ENCODE data around the gene ASB6. TPM values are rescaled to one million over a fixed set of nuclear protein-coding genes. Genes with fewer than 3 reads are reported as not detected.

ASB6 gene
- total RNA-seq, 4 donors from 2014 or later: 14.9 to 25.5 (median 22.4) TPM

- no peak for TF ChIP-seq EP300 (IDR thresholded peaks at IDR 0.05)
- TF ChIP-seq POLR2A (IDR thresholded peaks at IDR 0.05): no peak
- TF ChIP-seq CTCF (IDR thresholded peaks at IDR 0.05): peak; percentile 63 to 73 (median 66)
- Histone ChIP-seq H3K4me1 (peaks cover 0 to 61% (median 33%) of the 10 kb centered on the region in 4 donors), H3K27me3 (peaks cover 0 to 4% of the 10 kb centered on the region in 2 donors), H3K4me3 (no peak overlapping the region), H3K36me3 (no peaks in the 10 kb centered on the region), H3K27ac (peak overlapping the region in 1 of 4 donors; percentile 6), H3K9me3 (no peaks in the 10 kb centered on the region)
- DNase-seq (ENCODE audit: low spot score in 2 of 2): peak; percentile 46 to 68
- 44 to 45% methylated on average over 12 of the region's 12 CpGs for WGBS, 2 donors
These were observed 17.7 kb downstream of the ASB6 start for GRCh38 chr9:129624168-129624759.

- TF ChIP-seq CTCF (IDR thresholded peaks at IDR 0.05) (no peak), EP300 (IDR thresholded peaks at IDR 0.05) (no peak), POLR2A (IDR thresholded peaks at IDR 0.05) (no peak)
- Histone ChIP-seq H3K9me3 (no peaks in the 10 kb centered on the region), H3K27ac (no peak overlapping the region), H3K36me3 (no peaks in the 10 kb centered on the region), H3K27me3 (peaks cover 0 to 4% of the 10 kb centered on the region in 2 donors), H3K4me3 (no peak overlapping the region), H3K4me1 (peaks cover 0 to 51% (median 29%) of the 10 kb centered on the region in 4 donors)
- 41 to 43% methylated on average over 6 of the region's 6 CpGs for WGBS, 2 donors
- DNase-seq (ENCODE audit: low spot score in 2 of 2): no peak
These were observed 18.6 kb downstream of the ASB6 start for GRCh38 chr9:129623331-129623730.

- WGBS, 2 donors: 24 to 29% methylated on average over 15 to 21 of the region's 21 CpGs
- Histone ChIP-seq H3K4me3 (peak within 1 kb of the TSS; percentile 32 to 69 (median 44)), H3K27ac (peak within 1 kb of the TSS; percentile 9 to 90 (median 78)), H3K9me3 (no peaks in the 10 kb centered on the region), H3K36me3 (no peaks in the 10 kb centered on the region), H3K27me3 (peaks cover 0 to 4% of the 10 kb centered on the region in 2 donors), H3K4me1 (peaks cover 0 to 34% (median 13%) of the 10 kb centered on the region in 4 donors)
- no peak for TF ChIP-seq POLR2A (IDR thresholded peaks at IDR 0.05)
- no peak for TF ChIP-seq EP300 (IDR thresholded peaks at IDR 0.05)
- TF ChIP-seq CTCF (IDR thresholded peaks at IDR 0.05): no peak
- no peak for DNase-seq (ENCODE audit: low spot score in 2 of 2)
These were observed 21.2 kb downstream of the ASB6 start, which contains the start of gene C9orf50 for GRCh38 chr9:129620669-129621295. TSS of gene C9orf50 (minus strand) at chr9:129621101. CDS start at chr9:129620574, 527 bp downstream.

- H3K27me3 ChIP-seq: peaks cover 0 to 4% of the 10 kb centered on the region in 2 donors
- no peak for TF ChIP-seq POLR2A (IDR thresholded peaks at IDR 0.05)
- peak in 2 of 5 experiments; percentile 4 to 28 for TF ChIP-seq CTCF (IDR thresholded peaks at IDR 0.05)
- H3K36me3 ChIP-seq: no peaks in the 10 kb centered on the region
- H3K27ac ChIP-seq: peak overlapping the region; percentile 9 to 90 (median 78)
- no peaks in the 10 kb centered on the region for H3K9me3 ChIP-seq
- WGBS, 2 donors: 1 to 5% methylated on average over 18 to 19 of the region's 82 CpGs
- peaks cover 0 to 27% (median 10%) of the 10 kb centered on the region in 4 donors for H3K4me1 ChIP-seq
- DNase-seq (ENCODE audit: low spot score in 2 of 2): no peak
- H3K4me3 ChIP-seq: peak overlapping the region; percentile 32 to 69 (median 44)
These were observed 21.9 kb downstream of the ASB6 start for GRCh38 chr9:129619787-129620668.
